Stimulated activated CD4-positive, alpha-beta T cell treated with anti-CD3 and anti-CD28 coated beads, TNF-alpha, amount 100 ng/mL, for 4 hours (primary cell): ENCODE results near the gene OTUD7B.
"Not testable (repeated sequence)": the region's sequence is repeated elsewhere in the genome, so short reads cannot be mapped to it uniquely, and the experiment has no call there.

Source experiments
- DNase-seq, 3 experiments: peaks; one replicate each; pipeline ENCODE4 v3.0.0-alpha.2; 2020; ENCODE audit warnings: low read depth in 3 of 3

The OTUD7B gene

DNA sequence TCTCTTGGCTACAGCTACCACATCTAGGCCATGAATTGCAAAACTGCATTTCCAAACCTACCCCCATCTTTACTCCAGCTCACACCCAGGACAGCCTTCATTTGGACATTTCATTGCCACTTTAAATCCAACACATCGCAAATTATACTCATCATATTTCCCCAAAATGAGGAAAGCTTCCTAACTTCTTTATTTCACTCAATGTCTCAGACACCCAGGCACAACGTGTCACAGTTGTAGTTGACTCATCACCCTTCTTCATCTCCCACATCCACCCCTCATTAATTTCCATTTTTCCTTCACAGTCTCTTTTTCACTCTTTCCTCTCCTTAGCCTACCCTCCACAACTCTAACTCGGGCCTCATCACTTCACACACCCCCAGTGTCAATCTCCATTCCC, 6.7 kb downstream of the OTUD7B start:
- DNase-seq = no peak

DNA sequence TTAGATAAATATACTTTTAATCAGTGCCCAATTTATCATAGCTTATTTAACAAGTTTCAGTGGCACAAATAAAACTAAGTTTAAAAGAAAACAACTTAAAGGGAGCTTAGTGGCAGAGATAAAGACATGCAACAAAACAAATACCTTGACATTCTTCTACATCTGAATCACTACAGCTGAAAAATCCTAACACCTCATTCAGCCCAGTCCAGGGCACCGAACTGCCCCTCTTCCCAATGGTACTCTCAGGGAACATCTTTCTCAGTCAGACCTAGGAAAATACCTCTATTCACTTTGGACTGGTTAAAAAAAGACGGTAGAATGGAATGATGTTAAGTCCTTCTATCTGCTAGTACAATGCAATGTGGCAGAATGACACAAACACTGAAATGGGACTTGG, 8.3 kb downstream of the OTUD7B start:
- DNase-seq = no peak

DNA sequence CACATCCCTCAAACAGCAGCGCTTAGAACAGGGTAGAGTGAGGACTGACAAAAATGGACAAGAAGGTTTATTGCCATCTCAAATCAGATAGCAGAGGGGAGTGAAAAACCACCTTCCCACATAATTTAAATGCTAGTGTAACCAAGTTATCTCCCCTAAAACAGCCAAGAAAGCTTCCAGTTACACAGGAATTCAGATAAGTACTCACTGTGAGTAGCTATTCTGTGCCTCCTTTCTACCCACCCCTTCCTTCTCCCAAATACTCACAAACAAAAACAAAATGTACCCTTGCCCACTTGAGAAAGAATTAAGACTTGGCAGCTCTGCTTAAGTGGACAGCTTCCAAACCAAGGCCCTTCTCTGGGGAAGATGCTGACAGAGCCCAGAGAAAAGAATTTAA, 9.1 kb downstream of the OTUD7B start:
- DNase-seq = no peak

DNA sequence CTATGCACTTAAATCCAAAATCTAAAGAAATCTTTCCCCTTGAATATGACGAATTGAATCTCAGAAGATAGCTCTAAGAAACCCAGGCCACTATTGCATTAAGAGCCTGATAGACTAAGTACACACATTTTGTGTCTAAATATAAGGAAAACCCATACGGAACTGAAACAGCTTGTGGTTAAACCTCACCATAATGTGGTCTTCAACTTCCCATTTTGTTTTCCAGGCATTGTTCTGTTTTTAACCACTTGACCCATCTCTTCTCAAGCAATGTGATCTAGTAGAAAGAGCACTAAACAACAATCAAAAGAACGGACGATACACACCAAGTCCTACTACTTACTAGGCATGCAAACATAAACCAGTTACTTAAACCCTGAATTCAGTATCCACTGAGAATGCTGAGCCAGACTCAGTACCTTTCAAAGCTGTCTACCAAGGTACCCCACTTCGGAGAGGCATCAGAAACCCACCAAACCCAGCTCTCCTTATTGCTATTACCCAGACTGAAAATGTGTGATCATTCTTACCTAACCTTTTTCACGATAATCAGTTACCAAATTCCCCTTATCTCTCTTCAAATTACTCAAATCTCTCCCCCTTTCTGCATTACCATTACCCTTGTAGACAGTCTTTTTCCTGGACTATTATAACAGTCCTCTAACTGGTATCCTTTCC, 12.8 kb downstream of the OTUD7B start:
- DNase-seq = no peak

DNA sequence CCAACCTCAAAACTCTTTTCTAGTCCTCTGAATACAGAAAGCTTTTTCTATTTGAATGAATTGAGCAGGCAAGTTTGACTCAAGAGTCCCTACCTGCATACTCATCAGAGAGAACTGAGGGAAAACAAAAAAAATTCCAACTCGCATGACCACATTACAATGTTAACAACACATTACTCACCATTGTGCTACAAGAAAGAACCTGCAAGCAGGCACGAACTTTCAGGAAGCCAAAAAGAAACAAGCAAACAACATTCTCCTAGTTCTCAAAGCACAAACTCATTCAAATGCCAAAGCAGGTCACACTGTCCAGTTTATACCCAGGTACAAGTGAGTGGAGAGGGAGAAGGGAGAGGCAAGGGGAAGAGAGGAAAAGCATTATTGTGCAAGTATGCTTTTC, 14.6 kb downstream of the OTUD7B start:
- no peak for DNase-seq

DNA sequence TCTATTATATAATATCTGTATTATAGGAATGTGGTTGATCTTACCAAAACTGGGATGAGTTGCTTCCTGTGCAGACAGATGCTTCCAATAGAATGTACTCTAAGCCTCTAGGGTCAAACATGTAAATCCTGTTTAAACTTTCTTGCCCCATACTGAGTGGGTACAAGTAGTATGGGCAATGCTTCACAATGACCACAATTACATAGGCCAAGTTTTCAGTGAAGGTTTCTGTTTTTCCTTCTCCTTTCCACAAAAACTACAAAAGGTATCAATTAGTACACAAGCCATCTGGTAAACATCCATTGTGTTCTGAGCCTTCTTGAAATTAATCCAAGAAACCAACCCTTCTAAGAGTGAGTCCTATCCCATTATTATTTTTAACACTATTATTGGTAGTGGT, 16.8 kb downstream of the OTUD7B start:
- no peak for DNase-seq

DNA sequence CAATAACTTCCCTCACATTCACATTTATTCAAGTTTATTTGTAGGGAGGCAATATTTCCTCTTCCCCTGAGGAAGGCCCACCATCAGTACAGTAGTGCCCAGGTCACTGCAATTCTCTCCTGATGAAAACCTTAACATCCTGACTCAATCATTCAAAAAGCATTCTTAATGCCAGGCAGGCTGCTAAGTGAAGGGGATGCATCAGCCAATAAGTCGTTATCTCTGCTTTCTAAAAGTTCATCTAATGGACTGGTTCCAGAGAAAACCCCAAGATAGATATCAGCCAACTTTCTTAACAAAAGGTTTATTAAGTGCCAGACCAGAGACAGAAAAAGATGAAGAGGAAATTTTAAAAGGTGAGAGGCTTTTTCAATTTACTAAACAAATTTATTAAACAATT, 17.3 kb downstream of the OTUD7B start:
- DNase-seq = no peak

DNA sequence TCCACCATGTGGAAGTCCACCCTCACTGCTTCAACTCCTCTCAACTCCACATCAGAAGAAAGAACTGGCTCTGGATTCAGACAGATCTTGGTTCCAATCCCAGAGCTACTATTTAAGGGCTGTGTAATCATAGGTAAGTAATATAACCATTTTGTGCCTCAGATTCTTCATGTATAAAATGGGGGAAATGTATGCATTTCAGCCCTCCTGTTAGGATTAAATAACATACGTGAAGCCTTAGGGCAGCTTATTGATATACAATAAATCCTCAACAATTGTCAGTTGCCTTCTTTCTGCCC, 23.3 kb downstream of the OTUD7B start:
- DNase-seq = no peak

DNA sequence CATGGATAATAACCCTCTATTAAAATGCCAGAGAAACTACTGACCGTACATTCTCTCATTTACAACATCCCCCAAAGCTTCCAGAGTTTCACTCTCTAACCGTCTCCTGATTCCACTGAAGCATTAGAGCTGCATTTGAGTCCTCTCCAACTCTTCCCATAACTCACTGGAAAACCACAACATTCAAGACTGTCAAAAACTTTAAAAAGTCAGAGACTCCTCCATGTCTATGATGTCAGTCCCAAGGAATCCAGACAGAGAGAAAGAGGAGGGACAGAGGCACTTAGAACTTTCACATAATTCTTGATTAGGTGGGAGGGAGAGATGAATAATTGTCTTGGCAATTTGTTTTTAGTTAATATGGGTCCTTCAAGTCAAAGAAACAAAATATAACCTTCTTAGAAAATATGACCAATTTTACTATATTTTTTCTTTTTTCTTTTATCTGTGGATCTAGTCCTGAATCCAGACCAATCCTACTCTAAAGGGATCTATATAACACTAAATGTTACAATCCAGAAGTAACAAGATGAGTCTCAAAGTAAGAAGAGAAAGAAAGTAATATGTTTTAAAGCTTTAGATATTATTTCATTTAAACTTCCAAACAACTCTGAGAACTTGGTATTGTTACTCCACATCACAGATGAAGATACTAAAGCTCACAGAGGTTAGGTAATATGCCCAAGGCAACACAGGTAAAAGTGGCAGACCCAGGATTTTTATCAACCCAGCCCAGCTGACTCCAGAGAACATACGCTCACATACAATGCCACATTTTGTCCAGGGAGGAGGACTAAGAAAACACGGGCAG, 23.8 kb downstream of the OTUD7B start:
- no peak for DNase-seq

DNA sequence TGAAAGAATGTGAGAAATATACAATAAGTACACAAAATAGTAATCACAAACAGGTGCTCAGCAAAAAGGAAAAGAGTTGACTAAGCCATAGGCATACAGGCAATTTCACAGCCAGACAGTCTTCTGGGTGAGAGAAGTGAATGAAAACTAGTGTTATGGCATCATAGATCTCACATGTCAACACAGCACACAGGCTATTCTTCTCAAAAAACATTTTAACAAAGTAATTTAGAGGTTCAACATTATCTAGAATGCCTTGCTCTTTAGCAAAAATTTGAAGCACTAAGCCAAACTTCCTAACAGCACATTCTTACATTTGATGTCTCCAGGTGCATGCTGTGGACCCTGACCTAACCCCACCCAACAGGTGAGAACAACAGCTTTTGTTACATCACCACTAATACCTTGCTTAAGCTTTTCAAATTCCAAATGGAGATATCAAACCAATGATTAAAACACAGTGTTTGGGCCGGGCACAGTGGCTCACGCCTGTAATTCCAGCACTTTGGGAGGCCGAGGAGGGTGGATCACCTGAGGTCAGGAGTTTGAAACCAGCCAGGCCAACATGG, 30.5 kb downstream of the OTUD7B start:
- DNase-seq = no peak

DNA sequence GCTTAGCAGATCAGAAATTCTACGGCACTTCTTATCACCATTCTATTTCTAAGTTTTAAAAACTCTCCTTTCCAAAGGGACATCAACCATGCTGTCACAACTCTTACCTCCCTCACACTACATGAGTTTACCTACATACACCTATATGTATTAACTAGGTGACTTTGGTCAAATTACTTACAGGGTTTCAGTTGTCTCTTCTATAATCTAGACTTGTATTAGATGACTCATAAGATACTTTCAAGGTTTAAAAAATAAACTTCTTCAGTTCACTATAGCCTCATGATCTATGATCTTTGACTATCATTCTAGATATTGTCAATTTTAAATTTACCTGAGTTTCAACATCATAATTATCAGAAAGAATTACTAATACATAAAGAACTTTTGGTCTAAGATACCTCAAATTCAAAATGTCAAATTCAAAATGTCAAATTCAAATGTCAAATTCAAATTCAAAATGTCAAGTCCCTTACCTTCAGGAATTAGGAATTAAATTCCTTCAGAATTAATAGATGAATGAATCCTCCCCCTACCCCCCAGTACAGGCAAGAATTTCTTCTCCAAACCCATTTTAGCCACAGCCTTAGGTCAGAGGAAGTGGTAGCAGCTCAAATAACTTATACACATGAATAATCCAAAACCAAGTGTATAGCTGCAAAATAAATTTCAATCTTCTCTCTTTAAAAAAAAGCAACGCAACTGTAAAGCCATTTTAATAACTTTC, 31.1 kb downstream of the OTUD7B start:
- DNase-seq = no peak

DNA sequence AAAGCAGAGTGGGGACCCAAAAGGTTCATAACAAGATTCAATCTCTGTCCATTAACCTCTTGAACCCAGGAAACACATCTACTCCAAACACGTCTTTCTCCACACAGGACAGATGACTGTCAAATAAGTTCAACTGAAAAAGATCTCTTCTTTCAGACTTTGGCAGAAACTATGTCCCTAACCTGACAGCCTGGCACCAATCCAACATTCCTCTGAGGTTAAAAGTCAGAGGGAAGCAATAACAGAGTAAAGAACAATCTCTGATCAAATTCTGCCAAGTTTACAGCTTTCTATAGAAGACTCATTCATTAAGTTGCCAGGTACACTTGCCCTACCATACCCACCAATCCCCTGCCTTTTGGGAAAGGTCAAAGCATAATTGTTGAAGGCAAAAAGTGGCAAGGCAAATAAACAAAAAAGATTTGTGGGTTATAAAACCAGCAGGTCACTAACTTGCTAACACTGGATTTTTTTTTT, 31.9 kb downstream of the OTUD7B start:
- DNase-seq = no peak

DNA sequence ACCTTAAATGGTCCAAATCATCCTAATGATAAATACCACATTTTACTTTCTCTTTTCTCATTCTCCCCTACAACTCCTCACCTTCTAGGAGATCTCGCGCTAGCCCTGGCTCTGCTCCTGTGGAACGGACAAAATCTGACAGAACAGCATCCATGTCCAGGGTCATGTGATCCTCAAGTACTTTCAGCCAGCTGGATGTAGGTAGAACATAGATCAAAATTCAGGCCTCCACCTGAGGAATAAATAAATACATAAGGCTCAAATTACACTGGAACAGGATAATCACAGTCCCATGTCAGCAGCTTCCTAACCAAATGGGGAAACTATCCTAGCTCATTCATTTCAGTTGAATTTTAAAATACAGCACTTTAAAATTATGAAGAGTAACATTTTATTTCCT, 33.2 kb downstream of the OTUD7B start:
- DNase-seq = no peak

DNA sequence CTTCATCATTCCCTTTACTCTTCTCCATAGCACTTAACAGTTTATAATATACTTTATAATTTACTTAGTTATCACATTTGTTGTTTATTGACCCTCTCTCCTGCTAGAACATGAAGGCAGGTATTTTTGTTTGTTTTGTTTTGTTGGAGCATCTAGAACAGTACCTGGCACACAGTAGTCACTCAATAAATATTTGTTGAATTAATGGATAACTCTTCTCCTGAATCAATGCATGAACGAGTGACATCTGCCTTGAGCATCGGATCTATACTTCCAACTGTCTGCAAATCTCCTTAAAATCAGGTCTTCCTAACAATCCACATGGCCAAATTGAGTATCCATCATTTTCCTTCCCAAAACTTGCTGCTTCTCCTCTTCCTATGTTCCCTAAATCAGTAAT, 38.0 kb downstream of the OTUD7B start:
- DNase-seq = no peak

DNA sequence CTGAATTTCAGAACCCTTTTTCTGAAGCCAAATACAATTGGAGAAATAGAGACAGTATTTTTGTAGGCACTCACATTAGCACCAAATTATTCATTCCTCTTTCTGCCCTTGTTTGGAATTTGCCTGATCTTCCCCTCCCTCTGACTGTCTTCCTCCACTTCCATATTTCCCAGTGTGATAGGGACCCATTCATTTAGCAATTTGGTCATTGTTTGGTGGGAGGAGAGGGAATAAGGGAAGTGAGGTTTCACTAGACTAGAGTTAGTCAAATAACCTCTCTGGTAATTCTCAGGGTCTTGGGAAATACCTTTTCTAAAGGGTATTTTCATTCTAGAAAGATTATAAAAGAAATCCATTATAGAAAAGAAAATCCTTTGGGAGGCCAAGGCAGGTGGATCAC, 42.9 kb downstream of the OTUD7B start:
- no peak for DNase-seq

DNA sequence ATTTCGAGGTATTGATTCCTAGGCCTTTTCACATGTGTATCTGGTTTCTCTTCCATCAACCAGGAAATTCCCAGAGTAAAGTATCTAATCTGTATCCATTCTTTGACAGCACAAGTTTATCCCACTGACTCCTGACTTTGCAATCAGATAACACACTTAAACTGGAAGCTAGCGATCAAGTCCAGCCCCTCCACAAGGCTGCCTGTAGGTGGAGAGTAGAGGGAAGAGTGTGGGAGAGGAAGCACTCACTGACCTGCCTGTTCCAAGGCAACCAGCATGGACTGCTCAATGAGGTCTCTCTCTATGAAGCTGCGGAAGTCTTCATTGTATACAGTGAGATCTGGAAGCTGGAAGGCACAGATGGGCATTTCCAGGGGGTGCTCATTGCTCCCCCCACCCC, 43.5 kb downstream of the OTUD7B start:
- DNase-seq = no peak

DNA sequence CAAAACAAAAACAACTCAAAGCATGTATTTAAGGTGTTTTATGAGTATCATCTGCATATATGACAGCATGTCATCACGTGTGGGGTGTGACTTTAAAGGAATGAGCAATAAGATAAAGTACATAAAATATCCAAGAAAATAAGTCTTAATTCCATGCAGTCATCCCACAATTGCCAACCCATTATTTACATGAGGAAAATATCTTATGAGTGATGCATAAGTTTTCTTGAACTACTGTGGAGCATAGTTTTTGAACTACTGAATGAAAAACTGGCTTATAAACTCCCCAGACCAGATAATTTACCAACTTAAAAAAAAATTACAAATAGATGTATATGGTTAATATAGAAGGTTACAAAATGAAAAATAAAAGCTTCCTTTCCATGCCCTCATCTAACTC, 44.1 kb downstream of the OTUD7B start:
- DNase-seq = no peak

DNA sequence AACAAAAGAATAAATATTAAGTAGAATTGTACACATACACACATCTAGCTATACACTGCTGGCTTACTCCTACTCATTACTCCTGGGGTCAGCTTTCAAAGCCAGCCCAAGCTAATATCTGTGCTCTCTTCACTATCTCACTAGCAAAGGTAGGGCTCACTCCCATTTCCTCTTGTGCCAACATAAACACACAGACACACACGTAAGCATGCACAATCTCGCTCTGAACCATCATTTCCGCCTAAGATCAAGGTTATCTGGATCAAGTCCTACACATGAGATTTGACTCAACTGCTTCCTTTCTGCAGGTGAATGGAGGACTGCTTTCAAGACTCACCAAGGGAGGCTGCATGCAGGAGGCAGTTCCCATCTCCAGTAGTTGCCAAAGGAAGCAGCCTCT, 45.1 kb downstream of the OTUD7B start:
- no peak for DNase-seq

DNA sequence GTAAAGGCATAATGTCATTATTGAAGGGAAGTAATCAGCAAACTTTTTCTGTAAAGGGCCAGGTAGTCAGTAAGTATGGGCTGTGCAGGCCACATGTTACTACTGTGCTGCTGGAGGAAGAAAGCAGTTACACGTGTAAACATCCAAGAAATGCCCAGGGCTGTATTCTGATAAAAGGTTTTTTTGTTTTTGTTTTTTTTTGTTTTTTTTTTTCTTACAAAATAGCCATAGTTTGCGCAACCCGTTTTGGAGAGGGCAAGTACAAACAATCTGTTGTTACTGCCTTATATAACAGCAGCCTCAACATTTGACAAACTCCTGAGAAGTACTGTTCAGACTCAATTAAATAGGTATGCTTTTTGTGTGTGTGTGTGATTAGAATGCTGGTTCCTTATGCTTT, 47.2 kb downstream of the OTUD7B start:
- no peak for DNase-seq

DNA sequence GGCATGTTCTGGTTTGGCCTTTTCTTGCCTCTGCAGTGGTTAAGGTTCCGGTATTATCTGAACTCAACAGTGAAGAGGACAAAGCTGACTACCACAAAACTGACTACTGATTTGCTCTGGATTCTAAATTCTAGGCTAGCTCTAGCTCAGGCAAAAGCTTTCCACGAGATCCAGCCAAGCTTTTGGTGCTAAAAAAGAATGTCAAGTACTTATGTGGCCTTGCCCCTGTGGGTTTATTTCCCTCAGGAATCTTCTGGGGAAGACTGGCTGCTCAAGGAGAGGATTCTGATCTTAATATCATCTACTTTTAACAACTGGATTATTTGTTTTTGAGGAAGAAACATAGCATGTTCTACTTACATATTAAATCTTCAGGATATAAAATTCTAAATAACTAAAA, 47.8 kb downstream of the OTUD7B start:
- DNase-seq = no peak

DNA sequence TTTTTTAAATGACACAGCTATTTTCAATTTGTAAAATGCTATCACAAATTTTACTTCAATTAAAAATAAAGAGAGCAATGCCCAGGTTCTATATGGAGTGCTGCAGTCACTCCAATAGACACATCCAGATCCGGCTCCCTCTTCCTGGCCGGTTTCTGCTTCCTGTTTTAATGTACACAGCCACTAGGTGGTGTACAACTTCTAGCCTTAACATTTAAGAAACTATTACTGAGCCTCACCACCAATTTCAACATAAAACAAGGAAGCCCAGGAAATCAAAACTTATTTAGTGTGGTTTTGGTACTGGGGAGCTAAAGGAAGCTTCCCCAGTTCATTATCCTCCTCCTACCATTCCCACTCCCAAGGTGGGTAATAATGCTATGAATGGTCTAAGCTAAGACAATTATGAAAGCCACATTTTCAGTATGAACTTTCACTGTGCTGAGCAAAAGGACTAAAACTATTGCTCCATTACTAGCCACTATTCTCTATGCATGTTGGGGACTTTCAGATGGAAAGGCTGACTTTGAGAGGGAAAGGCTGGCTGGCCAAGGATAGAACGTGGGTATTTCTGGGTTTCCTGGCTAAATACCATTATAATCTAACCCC, 48.4 kb downstream of the OTUD7B start:
- peak in 1 of 3 experiments; percentile 26 for DNase-seq

DNA sequence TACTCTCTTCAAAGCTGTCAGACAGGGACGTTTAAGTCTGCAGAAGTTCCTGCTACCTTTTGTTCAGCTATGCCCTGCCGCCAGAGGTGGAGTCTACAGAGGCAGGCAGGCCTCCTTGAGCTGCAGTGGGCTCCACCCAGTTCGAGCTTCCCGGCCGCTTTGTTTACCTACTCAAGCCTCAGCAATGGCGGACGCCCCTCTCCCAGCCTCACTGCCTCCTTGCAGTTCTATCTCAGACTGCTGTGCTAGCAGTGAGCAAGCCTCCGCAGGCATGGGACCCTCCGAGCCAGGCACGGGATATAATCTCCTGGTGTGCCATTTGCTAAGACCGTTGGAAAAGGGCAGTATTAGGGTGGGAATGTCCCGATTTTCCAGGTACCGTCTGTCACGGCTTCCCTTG, 53.0 kb downstream of the OTUD7B start:
- DNase-seq = not testable (repeated sequence)
